BLaER1 treated with 17β-estradiol and CSF1 and Interleukin-3, amounts not matched to agents 10 nM and 100 nM (cell line): ENCODE measurements around the gene IFITM5.
"Not testable (repeated sequence)": the region's sequence is repeated elsewhere in the genome, so short reads cannot be mapped to it uniquely, and the experiment has no call there.

Source experiments
- H3K27ac ChIP-seq, 11 experiments: shearing (Covaris generic); formaldehyde crosslinking; 2 replicates each; pipeline ENCODE4 v1.8.1; 2022
- H3K27me3 ChIP-seq, 11 experiments: shearing (Covaris generic); formaldehyde crosslinking; 2 replicates each; pipeline ENCODE4 v1.8.1; 2022
- H3K36me3 ChIP-seq, 11 experiments: shearing (Covaris generic); formaldehyde crosslinking; 2 replicates each; pipeline ENCODE4 v1.8.1; 2022
- H3K4me1 ChIP-seq, 10 experiments: shearing (Covaris generic); formaldehyde crosslinking; 2 replicates each; pipeline ENCODE4 v1.8.1; 2022
- H3K4me2 ChIP-seq, 11 experiments: shearing (Covaris generic); formaldehyde crosslinking; 2 replicates each; pipeline ENCODE4 v1.8.1; 2022
- H3K4me3 ChIP-seq, 10 experiments: shearing (Covaris generic); formaldehyde crosslinking; 2 replicates each; pipeline ENCODE4 v1.8.1; 2022
- H3K9ac ChIP-seq, 11 experiments: shearing (Covaris generic); formaldehyde crosslinking; 2 replicates each; pipeline ENCODE4 v1.8.1; 2022
- H3K9me3 ChIP-seq, 11 experiments: shearing (Covaris generic); formaldehyde crosslinking; replicated peaks in 1 of 11; 2 replicates each; pipeline ENCODE4 v1.8.1; 2022
- H4K20me1 ChIP-seq, 11 experiments: shearing (Covaris generic); formaldehyde crosslinking; 2 replicates each; pipeline ENCODE4 v1.8.1; 2022
- Cebpa-rat ChIP-seq, 11 experiments: shearing (Covaris generic); IDR thresholded peaks; 2 replicates each; pipeline ENCODE4 v1.8.1; 2022

Gene IFITM5

DNA sequence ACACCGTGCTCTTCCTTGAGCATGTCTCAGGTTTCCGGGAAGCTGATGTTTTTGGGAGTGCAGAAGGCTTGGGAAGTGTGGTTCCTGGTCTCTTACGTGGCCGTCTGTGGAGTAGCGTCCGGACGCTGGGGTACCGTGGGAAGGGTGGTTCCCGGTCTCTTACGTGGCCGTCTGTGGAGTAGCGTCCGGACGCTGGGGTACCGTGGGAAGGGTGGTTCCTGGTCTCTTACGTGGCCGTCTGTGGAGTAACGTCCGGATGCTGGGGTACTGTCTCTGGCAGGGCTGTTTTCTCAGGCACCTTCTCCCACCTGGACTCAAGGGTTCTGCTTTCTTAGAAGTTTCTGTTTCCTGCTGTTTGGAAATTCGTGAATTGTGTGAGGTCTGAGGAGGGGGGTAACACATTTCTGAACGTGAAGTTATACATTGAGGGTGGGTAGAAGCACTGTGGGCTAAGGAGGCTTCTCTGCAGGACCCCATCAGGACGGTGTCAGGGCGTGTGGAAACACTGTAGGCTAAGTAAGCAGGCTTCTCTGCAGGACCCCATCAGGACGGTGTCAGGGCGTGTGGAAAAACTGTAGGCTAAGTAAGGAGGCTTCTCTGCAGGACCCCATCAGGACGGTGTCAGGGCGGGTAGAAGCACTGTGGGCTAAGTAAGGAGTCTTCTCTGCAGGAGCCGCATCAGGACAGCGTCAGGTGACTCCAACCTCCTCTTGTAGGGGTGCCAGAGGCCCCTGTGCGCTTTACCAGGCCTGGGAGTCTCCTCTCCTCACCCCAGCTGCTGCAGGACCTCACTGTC lies 26.7 kb upstream of the IFITM5 start:
- Histone ChIP-seq H3K4me3 (peak overlapping the region in 4 of 10 experiments; percentile 1 to 45 (median 9); a peak in 4 of 20 replicates), H3K9ac (peak overlapping the region; percentile 72 to 84 (median 80)), H3K9me3 (peaks cover 0 to under 1% (median 0%) of the 10 kb centered on the region in 11 experiments; a peak in 1 of 22 replicates), H3K4me1 (peaks cover 67 to 88% (median 78%) of the 10 kb centered on the region in 10 experiments), H4K20me1 (no peaks in the 10 kb centered on the region), H3K27ac (peak overlapping the region; percentile 81 to 97 (median 93)), H3K36me3 (no peaks in the 10 kb centered on the region), H3K27me3 (peaks cover 0 to 7% (median 0%) of the 10 kb centered on the region in 11 experiments; a peak in 2 of 22 replicates), H3K4me2 (peak overlapping the region; percentile 77 to 96 (median 91))
- TF ChIP-seq Cebpa-rat (IDR thresholded peaks at IDR 0.05), result no peak

DNA sequence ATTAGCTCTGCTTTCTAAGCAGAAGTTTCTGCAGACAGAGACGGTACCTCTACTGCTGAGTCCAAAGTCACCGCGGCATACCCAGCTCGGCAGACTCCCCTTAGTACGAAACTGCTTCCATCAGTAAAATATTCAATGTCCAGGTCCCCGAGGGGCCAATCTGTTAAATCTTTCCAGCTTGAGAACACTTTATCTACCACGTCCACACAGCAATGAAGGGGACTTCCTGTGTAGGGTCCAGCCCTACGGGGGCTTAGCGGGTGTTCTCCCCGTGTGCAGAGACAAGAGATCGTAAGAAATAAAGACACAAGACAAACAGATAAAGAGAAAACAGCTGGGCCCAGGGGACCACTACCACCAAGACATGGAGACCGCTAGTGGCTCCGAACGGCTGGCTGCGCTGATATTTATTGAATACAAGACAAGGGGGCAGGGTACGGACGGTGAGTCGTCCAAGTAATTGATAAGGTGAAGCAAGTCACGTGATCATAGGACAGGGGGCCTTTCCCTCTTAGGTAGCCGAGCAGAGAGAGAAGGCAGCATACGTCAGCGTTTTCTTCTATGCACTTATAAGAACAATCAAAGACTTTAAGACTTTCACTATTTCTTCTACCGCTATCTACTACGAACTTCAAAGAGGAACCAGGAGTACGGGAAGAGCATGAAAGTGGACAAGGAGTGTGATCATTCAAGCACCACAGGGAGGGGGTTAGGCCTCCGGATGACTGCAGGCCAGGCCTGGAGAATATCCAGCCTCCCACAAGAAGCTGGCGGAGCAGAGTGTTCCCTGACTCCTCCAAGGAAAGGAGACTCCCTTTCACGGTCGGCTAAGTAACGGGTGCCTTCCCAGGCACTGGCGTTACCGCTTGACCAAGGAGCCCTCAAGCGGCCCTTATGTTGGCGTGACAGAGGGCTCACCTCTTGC lies 25.5 kb upstream of the IFITM5 start:
- Histone ChIP-seq H3K9ac (0 out of 22 replicates have a peak overlapping the region, but pooled peaks of 2 of the 11 experiments have one; percentile 2 to 16), H3K4me1 (peaks cover 66 to 85% (median 78%) of the 10 kb centered on the region in 10 experiments), H3K27ac (peak overlapping the region in 2 of 11 experiments; percentile 25 to 27; a peak in 1 of 22 replicates), H3K4me2 (peak overlapping the region; percentile 18 to 91 (median 51))
- H4K20me1 ChIP-seq, H3K9me3 ChIP-seq, H3K27me3 ChIP-seq, H3K4me3 ChIP-seq, H3K36me3 ChIP-seq: not testable (repeated sequence)

DNA sequence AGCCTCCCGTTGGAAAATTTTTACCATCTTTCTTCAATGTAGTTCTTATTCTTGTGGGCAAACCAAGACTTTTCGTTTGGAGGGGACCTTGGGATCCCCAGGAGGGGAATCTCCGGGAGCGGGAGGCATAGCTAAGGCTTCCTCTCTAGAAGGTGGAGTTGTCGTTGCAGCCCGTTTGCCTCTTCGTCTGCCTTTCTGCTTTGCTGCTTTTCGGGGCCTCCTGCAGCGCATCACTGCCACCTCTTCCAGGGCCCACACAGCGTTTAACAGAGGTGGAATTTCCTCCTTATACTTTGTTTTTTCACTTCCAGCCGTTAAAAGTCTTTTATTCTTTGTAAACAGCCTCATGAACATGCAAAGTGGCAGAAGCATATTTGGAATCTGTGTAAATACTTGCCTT lies 24.8 kb upstream of the IFITM5 start:
- Histone ChIP-seq H3K27ac (0 out of 22 replicates have a peak overlapping the region, but pooled peaks of 2 of the 11 experiments have one; percentile 25 to 27), H4K20me1 (no peaks in the 10 kb centered on the region), H3K9ac (0 out of 22 replicates have a peak overlapping the region, but pooled peaks of 3 of the 11 experiments have one; percentile 2 to 16 (median 15)), H3K9me3 (no peaks in the 10 kb centered on the region), H3K4me2 (peak overlapping the region; percentile 18 to 77 (median 48); a peak in 21 of 22 replicates), H3K27me3 (no peaks in the 10 kb centered on the region), H3K4me1 (peaks cover 66 to 84% (median 78%) of the 10 kb centered on the region in 10 experiments), H3K36me3 (no peaks in the 10 kb centered on the region), H3K4me3 (no peak overlapping the region)
- no peak for TF ChIP-seq Cebpa-rat (IDR thresholded peaks at IDR 0.05)

DNA sequence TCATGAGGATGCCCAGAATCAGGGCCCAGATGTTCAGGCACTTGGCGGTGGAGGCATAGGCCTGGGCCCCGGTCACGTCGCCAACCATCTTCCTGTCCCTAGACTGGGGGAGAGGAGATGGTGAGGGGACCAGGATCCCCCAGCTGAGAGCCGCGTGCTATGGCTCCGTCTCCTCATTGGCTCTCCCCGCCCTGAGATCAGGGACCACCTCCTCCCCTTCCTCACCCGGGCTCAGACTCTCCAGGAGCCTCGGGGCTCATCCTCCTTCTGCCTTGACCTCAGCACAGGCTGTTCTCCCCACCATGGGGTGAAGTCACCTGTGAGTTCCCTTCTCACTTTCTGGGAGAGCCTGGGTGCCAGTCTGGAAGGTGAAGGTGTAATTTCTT lies 20.6 kb upstream of the IFITM5 start:
- peak overlapping the region in 10 of 11 experiments; percentile 44 to 87 (median 77); a peak in 15 of 22 replicates for H3K9ac ChIP-seq
- H3K9me3 ChIP-seq, H4K20me1 ChIP-seq, H3K27me3 ChIP-seq: not testable (repeated sequence)
- H3K36me3 ChIP-seq, result peaks cover 0 to 14% (median 8%) of the 10 kb centered on the region in 11 experiments; a peak in 10 of 22 replicates
- peaks cover 46 to 71% (median 60%) of the 10 kb centered on the region in 10 experiments for H3K4me1 ChIP-seq
- peak overlapping the region in 3 of 11 experiments; percentile 19 to 76 (median 45); a peak in 5 of 22 replicates for H3K27ac ChIP-seq
- peak overlapping the region in 9 of 10 experiments; percentile 25 to 70 (median 61); a peak in 16 of 20 replicates for H3K4me3 ChIP-seq
- H3K4me2 ChIP-seq, result peak overlapping the region; percentile 72 to 94 (median 84)

DNA sequence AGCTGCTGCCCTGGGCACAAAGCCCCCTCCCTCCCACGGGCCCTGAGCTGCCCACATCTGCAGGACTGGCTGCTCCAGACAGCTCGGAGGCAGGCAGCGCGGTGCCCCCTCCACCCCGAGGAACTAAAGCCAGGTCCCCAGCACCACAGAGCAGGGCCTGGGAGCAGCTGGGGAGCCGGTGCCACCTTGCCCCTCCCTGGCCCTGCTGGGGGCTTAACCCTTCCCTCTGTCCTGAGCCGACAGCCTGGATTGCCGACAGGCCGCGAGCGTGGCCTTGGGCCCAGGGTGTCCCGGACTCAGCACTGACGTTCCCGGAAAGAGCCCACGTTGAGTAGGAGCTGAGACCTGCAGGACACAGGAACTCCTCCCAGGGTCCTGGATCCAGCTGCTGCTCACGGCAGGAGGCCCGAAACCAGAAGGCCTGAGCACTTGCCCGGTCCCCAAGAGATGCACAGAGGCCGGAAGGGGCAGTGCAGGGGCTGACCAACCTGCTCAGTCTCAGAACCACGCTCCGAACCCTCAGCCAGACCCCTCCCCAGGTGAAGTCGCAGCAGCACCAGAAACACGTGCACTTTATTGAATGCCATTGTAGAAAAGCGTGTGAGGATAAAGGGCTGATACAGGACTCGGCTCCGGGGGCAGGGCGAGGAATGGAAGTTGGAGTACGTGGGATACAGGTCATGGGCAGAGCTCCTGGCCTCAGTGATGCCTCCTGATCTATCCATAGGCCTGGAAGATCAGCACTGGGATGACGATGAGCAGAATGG lies 20.0 kb upstream of the IFITM5 start:
- Histone ChIP-seq H3K9ac (peak overlapping the region; percentile 70 to 87 (median 77)), H3K4me3 (peak overlapping the region; percentile 50 to 70 (median 62))

DNA sequence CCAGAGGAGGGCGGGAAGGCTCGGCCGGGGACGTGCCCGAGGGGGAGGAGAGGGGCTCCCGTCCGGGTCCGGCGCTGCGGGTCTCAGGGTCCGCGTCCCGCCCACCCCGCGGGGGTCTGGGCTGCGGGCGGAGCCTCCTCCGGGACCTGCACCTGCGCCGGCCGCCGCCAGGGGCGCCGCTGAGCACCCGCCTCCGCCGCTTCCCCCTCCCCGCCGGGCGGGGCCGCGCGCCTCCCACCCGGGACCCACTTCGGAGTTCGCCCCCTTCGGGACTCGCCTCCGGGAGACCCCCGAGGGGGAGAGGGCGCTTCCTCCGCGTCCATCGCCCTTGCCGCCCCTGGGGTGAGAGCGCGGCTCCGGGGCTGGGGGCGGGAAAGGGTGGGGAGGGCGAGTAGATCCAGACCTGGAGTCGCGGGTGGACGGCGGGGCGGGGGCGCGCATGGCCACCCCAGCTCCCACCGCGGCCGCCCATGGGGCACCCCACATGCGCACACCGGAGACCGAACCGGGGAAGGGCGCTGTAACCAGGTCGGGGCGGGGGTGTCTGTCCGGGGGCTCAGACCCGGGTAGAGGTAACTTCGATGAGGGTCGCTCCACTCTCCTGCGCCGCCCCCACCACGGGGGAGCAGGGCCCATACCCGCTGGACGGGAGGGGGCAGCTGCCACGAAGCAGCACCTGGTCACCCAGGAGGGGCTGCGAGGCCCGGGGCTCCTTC lies 19.2 kb upstream of the IFITM5 start:
- Histone ChIP-seq H3K4me2 (peak overlapping the region; percentile 54 to 94 (median 84)), H3K27ac (peak overlapping the region; percentile 51 to 78 (median 69); a peak in 21 of 22 replicates), H3K4me1 (peaks cover 42 to 71% (median 60%) of the 10 kb centered on the region in 10 experiments), H3K36me3 (peaks cover 0 to 14% (median 8%) of the 10 kb centered on the region in 11 experiments; a peak in 10 of 22 replicates), H3K4me3 (peak overlapping the region; percentile 50 to 70 (median 62)), H3K9ac (peak overlapping the region; percentile 70 to 87 (median 77))
- not testable (repeated sequence) for H3K9me3 ChIP-seq, H4K20me1 ChIP-seq, H3K27me3 ChIP-seq

More for the DNA sequence above, 20.0 kb upstream of the IFITM5 start:
- peak overlapping the region; percentile 51 to 78 (median 69); a peak in 21 of 22 replicates for H3K27ac ChIP-seq
- peaks cover 45 to 71% (median 60%) of the 10 kb centered on the region in 10 experiments for H3K4me1 ChIP-seq
- not testable (repeated sequence) for H3K9me3 ChIP-seq, H3K27me3 ChIP-seq, H4K20me1 ChIP-seq
- peaks cover 0 to 14% (median 8%) of the 10 kb centered on the region in 11 experiments; a peak in 10 of 22 replicates for H3K36me3 ChIP-seq
- peak overlapping the region; percentile 54 to 94 (median 84) for H3K4me2 ChIP-seq

DNA sequence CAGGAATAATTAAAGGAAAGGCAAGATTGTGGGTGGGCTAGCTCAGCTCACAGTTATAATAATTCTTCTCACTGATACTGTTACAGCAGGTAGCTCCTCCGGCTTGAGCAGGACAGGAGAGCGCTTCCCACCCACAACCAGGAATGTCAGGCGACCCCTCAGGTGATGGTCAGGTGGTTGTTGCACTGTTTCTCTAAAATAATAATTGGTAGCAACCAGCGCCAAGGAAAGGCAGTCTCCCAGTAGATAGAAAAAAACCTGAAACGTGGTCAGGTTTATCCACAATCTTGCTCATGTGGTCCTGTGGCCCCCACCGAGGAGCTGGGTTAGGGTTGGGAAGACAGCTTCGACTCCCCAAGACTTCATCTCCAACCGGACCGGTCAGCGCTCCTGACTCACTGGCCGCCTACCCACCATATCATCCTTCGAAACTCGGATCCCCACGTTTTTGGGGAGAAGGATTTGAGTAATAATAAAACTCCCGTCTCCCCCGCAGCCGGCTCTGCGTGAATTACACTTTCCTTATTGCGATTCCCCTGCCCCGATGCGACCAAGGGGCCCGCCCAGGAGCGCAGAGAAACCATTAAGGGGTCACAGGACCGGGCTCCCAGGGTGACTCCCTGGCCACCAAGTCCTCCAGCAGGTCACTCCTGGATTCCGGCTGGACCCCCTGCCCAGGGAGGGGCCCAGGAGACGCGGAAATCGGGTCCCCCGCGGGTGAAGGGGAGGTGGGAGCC lies 18.5 kb upstream of the IFITM5 start:
- H3K9me3 ChIP-seq, H3K27ac ChIP-seq, H3K4me3 ChIP-seq, H4K20me1 ChIP-seq, H3K27me3 ChIP-seq: not testable (repeated sequence)
- Histone ChIP-seq H3K4me1 (peaks cover 50 to 71% (median 63%) of the 10 kb centered on the region in 10 experiments), H3K9ac (peak overlapping the region in 1 of 11 experiments; percentile 0; a peak in 1 of 22 replicates), H3K36me3 (peaks cover 0 to 14% (median 8%) of the 10 kb centered on the region in 11 experiments; a peak in 10 of 22 replicates), H3K4me2 (peak overlapping the region in 6 of 11 experiments; percentile 5 to 88 (median 28); a peak in 6 of 22 replicates)
